ENCODE data around the gene HOMER2.
"Not testable (repeated sequence)": the region's sequence is repeated elsewhere in the genome, so short reads cannot be mapped to it uniquely, and the experiment has no call there.

DNA sequence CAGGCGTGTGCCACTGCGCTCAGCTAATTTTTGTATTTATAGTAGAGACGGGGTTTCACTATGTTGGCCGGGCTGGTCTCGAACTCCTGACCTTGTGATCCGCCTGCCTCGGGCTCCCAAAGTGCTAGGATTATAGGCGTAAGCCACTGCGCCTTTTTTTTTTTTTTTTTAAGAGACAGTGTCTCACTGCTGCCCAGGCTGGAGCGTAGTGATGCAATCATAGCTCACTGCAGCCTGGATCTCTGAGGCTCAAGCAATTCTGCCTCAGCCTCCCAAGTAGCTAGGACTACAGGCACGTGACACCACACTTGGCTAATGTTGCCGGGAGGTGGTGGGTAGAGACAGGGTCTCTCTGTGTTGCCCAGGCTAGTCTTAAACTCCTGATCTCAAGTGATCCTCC lies 59.0 kb downstream of the HOMER2 start:
- TF ChIP-seq, protein P1, sequence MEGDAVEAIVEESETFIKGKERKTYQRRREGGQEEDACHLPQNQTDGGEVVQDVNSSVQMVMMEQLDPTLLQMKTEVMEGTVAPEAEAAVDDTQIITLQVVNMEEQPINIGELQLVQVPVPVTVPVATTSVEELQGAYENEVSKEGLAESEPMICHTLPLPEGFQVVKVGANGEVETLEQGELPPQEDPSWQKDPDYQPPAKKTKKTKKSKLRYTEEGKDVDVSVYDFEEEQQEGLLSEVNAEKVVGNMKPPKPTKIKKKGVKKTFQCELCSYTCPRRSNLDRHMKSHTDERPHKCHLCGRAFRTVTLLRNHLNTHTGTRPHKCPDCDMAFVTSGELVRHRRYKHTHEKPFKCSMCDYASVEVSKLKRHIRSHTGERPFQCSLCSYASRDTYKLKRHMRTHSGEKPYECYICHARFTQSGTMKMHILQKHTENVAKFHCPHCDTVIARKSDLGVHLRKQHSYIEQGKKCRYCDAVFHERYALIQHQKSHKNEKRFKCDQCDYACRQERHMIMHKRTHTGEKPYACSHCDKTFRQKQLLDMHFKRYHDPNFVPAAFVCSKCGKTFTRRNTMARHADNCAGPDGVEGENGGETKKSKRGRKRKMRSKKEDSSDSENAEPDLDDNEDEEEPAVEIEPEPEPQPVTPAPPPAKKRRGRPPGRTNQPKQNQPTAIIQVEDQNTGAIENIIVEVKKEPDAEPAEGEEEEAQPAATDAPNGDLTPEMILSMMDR (conservative IDR thresholded peaks at IDR 0.05; ENCODE audit: low read depth, low read length) = not testable (repeated sequence)
- not testable (repeated sequence) for TF ChIP-seq POLR2A (IDR thresholded peaks at IDR 0.05; ENCODE audit: low read depth, low read length); RAD21 (IDR thresholded peaks at IDR 0.05; ENCODE audit: low read length); RFX5 (IDR thresholded peaks at IDR 0.05; ENCODE audit: low read depth, low read length); MAZ (IDR thresholded peaks at IDR 0.05; ENCODE audit: borderline replicate concordance, low read depth, low read length); MXI1 (IDR thresholded peaks at IDR 0.05; ENCODE audit: borderline replicate concordance, low read depth, low read length); USF2 (IDR thresholded peaks at IDR 0.05; ENCODE audit: low read depth, low read length); SMC3 (IDR thresholded peaks at IDR 0.05; ENCODE audit: low read depth, low read length); FOS (IDR thresholded peaks at IDR 0.05; ENCODE audit: low read depth, low read length); NFE2L2 (IDR thresholded peaks at IDR 0.05; ENCODE audit: low read depth, low read length); RCOR1 (IDR thresholded peaks at IDR 0.05; ENCODE audit: insufficient replicate concordance, low read length); BHLHE40 (IDR thresholded peaks at IDR 0.05; ENCODE audit: low read depth, low read length)
- 0 out of 2 replicates have a peak, but pooled peaks have one; percentile 9 for TF ChIP-seq CEBPB (IDR thresholded peaks at IDR 0.05; ENCODE audit: low read depth, low read length)
